SJCRH30 (cell line): Measurements from ENCODE around the gene CACNB2. TPM values are rescaled to one million over a fixed set of nuclear protein-coding genes. Genes with fewer than 3 reads are reported as not detected.

Experiments used
- DNase-seq, 2 experiments: peaks; one replicate each; pipeline ENCODE4 v3.0.0-alpha.2; 2015 to 2020
- H3K27ac ChIP-seq: fragments of 250-450 bp; sonication (Bioruptor Pico); 2 replicates; pipeline ENCODE4 v1.5.1; 2020; ENCODE audit warnings: mild to moderate bottlenecking, moderate library complexity
- H3K27me3 ChIP-seq: fragments of 250-450 bp; sonication (Bioruptor Pico); 2 replicates; pipeline ENCODE4 v1.5.1; 2020; ENCODE audit warnings: mild to moderate bottlenecking, moderate library complexity
- H3K36me3 ChIP-seq: fragments of 250-450 bp; sonication (Bioruptor Pico); 2 replicates; pipeline ENCODE4 v1.5.1; 2020; ENCODE audit warnings: mild to moderate bottlenecking, moderate library complexity
- H3K4me1 ChIP-seq: fragments of 250-450 bp; sonication (Bioruptor Pico); 2 replicates; pipeline ENCODE4 v1.5.1; 2020; ENCODE audit warnings: mild to moderate bottlenecking, moderate library complexity
- H3K4me3 ChIP-seq: fragments of 250-450 bp; sonication (Bioruptor Pico); 2 replicates; pipeline ENCODE4 v1.5.1; 2020; ENCODE audit warnings: mild to moderate bottlenecking, moderate library complexity
- H3K9me3 ChIP-seq: fragments of 250-450 bp; sonication (Bioruptor Pico); replicated peaks from 2 replicates; pipeline ENCODE4 v1.5.1; 2020; ENCODE audit warnings: mild to moderate bottlenecking, moderate library complexity
- total RNA-seq: library from RNA; depleted of rRNA; stranded (reverse); fragments of >200 nt; shearing (Covaris generic); gene quantifications from 2 replicates; pipeline ENCODE4 v1.2.3, GENCODE V29; 2014; rRNA removed

Gene CACNB2
- total RNA-seq = 0.04 TPM in 1 of 2 replicates, not detected in the other

- DNase-seq = no peak
- no peaks in the 10 kb centered on the region for H3K27me3 ChIP-seq
Measured at GRCh38 chr10:18140149-18140956, at the start of gene CACNB2. Gene CACNB2, plus strand, starts transcription at chr10:18140424.

DNA sequence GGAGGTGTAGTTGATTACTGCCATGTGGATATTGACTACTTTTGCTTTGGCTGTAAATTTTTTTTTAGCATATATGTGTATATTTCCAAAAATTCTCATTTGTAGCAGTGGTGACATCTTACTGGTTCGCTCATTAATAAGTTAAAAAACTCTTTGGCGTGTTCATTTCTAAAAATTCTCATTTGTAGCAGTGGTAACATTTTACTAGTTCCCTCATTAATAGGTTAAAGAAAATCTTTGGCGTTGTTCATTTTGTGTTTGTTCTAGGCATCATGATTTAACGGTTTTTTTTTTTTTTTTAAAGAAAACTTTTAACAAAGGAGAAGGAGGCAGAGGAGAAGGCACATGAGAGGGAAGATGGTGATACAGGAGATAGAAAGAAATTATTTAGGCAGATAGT, 45.9 kb upstream of the CACNB2 start:
- no peak overlapping the region for H3K27ac ChIP-seq
- no peaks in the 10 kb centered on the region for H3K36me3 ChIP-seq
- H3K4me3 ChIP-seq = no peak overlapping the region
- no peaks in the 10 kb centered on the region for H3K27me3 ChIP-seq
- H3K4me1 ChIP-seq = no peaks in the 10 kb centered on the region
- DNase-seq = no peak
- no peaks in the 10 kb centered on the region for H3K9me3 ChIP-seq

More at GRCh38 chr10:18140149-18140956, at the start of gene CACNB2:
- H3K27ac ChIP-seq = no peak within 1 kb of the TSS
- H3K9me3 ChIP-seq = no peaks in the 10 kb centered on the region
- no peaks in the 10 kb centered on the region for H3K36me3 ChIP-seq
- H3K4me1 ChIP-seq = no peaks in the 10 kb centered on the region
- H3K4me3 ChIP-seq = no peak within 1 kb of the TSS

DNA sequence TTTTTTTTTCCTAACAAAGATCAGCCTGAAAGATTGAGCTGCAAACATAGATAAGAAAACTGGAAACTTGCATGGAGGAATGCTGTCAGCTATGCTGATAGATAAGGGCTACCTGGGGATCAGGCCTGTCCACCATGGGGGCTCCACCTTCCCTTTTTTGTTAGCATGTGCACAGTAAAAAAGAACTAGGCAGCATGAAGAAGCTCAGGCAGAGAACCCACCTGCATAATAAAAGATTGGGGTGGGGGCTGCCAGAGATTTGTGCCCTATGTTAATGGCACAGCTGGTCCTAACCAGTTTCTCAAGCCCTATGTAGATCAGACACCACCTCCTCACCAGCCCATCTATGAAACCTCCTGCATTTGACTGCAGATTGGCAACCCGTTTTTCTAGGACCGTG, 45.4 kb upstream of the CACNB2 start:
- no peaks in the 10 kb centered on the region for H3K4me1 ChIP-seq

DNA sequence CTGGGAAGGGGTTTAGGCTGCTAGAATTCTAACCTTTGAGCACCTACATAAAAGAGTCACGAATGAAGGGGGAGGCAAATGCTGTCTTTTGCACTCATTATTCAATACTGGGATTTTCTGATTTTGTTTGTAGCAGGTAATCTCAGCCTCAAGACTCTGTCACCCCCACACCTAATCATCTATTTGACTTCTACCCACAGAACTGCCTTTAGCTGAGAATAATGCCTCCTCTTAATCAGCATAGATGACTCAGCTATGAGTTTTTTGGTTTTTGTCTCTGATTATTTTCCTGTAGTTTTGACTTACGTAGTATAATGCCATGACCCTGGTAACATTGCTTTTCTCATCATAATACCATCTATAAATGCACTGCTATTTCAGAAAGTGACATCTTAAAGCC, 42.7 kb upstream of the CACNB2 start:
- Histone ChIP-seq H3K36me3 (no peaks in the 10 kb centered on the region), H3K4me1 (no peaks in the 10 kb centered on the region), H3K27me3 (no peaks in the 10 kb centered on the region), H3K27ac (no peak overlapping the region), H3K4me3 (no peak overlapping the region), H3K9me3 (no peaks in the 10 kb centered on the region)
- no peak for DNase-seq

More for the DNA sequence above, 45.4 kb upstream of the CACNB2 start:
- H3K27ac ChIP-seq = no peak overlapping the region
- no peaks in the 10 kb centered on the region for H3K36me3 ChIP-seq
- no peaks in the 10 kb centered on the region for H3K9me3 ChIP-seq
- no peak for DNase-seq
- H3K27me3 ChIP-seq = no peaks in the 10 kb centered on the region
- no peak overlapping the region for H3K4me3 ChIP-seq

DNA sequence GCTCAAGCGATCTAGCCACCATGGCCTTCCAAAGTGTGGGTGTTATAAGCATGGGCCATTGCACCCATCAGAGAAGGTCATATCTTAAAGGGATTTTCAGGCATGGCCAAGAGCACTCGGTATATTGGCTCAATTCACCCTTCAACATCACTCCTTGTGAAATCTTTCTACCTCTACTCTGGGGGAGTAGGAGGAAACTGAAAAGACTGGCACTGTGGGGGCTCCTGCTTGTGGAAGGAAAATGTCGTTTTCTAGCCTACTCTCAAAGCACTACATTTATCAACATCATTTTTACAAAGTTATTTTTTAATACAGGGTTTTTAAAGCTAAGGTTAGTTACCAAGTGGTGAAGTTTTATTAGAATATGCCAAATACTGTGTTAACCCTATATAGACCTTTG, 42.0 kb upstream of the CACNB2 start:
- H3K4me1 ChIP-seq = no peaks in the 10 kb centered on the region
- H3K27ac ChIP-seq = no peak overlapping the region
- no peaks in the 10 kb centered on the region for H3K36me3 ChIP-seq
- no peak for DNase-seq
- no peak overlapping the region for H3K4me3 ChIP-seq
- H3K9me3 ChIP-seq = no peaks in the 10 kb centered on the region
- no peaks in the 10 kb centered on the region for H3K27me3 ChIP-seq

DNA sequence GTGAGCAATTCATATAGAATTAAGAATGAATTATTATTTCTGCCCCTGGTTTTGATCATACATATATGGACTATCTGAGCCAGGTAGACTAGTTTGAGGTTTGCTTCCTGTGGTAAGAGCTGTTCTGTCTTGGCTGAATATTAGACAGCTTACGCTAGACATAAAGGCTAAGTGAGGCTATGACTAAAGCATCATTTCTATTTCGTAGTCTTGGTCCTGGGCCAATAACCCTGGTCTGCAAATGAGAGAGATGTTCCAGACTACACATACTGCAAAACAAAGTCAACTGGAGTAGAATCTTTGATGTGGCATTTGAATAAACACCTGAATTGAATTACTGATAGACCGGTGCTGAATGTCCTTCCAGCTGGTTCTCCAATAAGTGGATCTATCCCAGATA, 40.8 kb upstream of the CACNB2 start:
- H3K9me3 ChIP-seq = no peaks in the 10 kb centered on the region
- no peaks in the 10 kb centered on the region for H3K27me3 ChIP-seq
- no peak for DNase-seq
- no peak overlapping the region for H3K27ac ChIP-seq
- no peak overlapping the region for H3K4me3 ChIP-seq
- H3K4me1 ChIP-seq = no peaks in the 10 kb centered on the region
- H3K36me3 ChIP-seq = no peaks in the 10 kb centered on the region

DNA sequence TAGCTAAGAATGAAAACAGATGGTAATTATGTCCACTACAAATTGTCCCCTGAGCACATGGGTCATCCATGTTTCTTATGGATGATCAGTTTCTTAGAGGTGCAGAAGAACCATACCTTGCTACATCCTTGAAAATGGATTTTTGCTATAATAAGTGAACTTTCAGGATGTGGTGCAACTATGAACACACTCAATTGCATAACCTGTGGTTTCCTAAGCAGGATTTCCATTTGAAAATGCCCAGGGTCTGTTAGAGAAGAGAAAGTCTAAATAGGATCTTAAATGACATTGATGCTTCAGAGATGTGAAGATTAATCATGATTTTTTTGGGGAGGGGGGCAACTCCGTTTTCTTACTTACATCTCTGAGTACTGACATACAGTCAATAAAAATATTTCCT, 39.6 kb upstream of the CACNB2 start:
- no peak overlapping the region for H3K4me3 ChIP-seq
- H3K9me3 ChIP-seq = no peaks in the 10 kb centered on the region
- no peak for DNase-seq
- no peak overlapping the region for H3K27ac ChIP-seq
- H3K27me3 ChIP-seq = no peaks in the 10 kb centered on the region
- no peaks in the 10 kb centered on the region for H3K36me3 ChIP-seq
- no peaks in the 10 kb centered on the region for H3K4me1 ChIP-seq

- H3K4me3 ChIP-seq = no peak overlapping the region
- H3K36me3 ChIP-seq = no peaks in the 10 kb centered on the region
- H3K9me3 ChIP-seq = no peaks in the 10 kb centered on the region
- H3K27me3 ChIP-seq = no peaks in the 10 kb centered on the region
- H3K27ac ChIP-seq = no peak overlapping the region
- no peaks in the 10 kb centered on the region for H3K4me1 ChIP-seq
- DNase-seq = no peak
Measured at GRCh38 chr10:18102404-18102803, 37.8 kb upstream of the CACNB2 start.

DNA sequence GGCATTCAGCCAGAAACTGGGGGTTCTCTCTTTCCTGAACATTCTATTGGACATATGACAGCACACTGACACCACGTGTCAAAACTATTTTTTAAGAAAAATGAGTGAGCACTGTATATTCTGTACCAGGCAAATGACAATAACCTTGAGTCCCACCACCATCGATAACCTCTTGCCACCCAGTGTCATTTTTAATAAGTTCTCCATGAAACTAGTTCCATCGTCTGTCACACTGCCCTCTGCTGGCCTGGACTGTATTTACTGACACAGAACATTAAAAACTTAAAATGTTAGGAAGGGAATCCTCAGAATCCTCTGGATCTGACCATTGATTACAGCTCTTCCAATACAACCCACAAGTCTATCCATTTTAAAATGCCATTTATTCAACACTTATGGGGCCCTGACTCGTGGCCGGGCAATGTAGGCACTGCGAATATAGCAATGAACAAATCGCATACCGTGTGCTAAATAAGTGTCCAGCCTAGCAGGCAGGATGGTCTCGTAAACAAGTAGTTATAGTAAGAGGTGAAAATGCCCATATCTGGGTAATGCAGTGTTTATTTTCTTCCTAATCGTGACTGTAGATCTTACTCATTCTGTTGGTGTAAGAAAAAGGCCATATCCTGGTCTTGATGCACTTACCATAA, 35.9 kb upstream of the CACNB2 start:
- Histone ChIP-seq H3K4me3 (no peak overlapping the region), H3K27ac (no peak overlapping the region), H3K9me3 (no peaks in the 10 kb centered on the region), H3K4me1 (no peaks in the 10 kb centered on the region), H3K27me3 (no peaks in the 10 kb centered on the region), H3K36me3 (no peaks in the 10 kb centered on the region)
- peak; percentile 27 to 58 for DNase-seq

- no peaks in the 10 kb centered on the region for H3K27me3 ChIP-seq
- no peaks in the 10 kb centered on the region for H3K9me3 ChIP-seq
- no peaks in the 10 kb centered on the region for H3K4me1 ChIP-seq
- no peaks in the 10 kb centered on the region for H3K36me3 ChIP-seq
- H3K4me3 ChIP-seq = no peak overlapping the region
- H3K27ac ChIP-seq = no peak overlapping the region
- no peak for DNase-seq
Measured at GRCh38 chr10:18109341-18109870, 30.8 kb upstream of the CACNB2 start.

- Histone ChIP-seq H3K4me1 (no peaks in the 10 kb centered on the region), H3K27me3 (no peaks in the 10 kb centered on the region), H3K36me3 (no peaks in the 10 kb centered on the region), H3K9me3 (no peaks in the 10 kb centered on the region), H3K27ac (no peak overlapping the region), H3K4me3 (no peak overlapping the region)
- DNase-seq = no peak
Measured at GRCh38 chr10:18113881-18114280, 26.3 kb upstream of the CACNB2 start.

GRCh38 chr10:18117276-18117675, 22.9 kb upstream of the CACNB2 start:
- Histone ChIP-seq H3K27ac (no peak overlapping the region), H3K27me3 (no peaks in the 10 kb centered on the region), H3K9me3 (no peaks in the 10 kb centered on the region), H3K4me3 (no peak overlapping the region), H3K4me1 (no peaks in the 10 kb centered on the region), H3K36me3 (no peaks in the 10 kb centered on the region)
- DNase-seq = no peak

- Histone ChIP-seq H3K9me3 (no peaks in the 10 kb centered on the region), H3K27me3 (no peaks in the 10 kb centered on the region), H3K36me3 (no peaks in the 10 kb centered on the region), H3K27ac (no peak overlapping the region), H3K4me1 (no peaks in the 10 kb centered on the region), H3K4me3 (no peak overlapping the region)
- no peak for DNase-seq
Measured at GRCh38 chr10:18122753-18123152, 17.5 kb upstream of the CACNB2 start.

DNA sequence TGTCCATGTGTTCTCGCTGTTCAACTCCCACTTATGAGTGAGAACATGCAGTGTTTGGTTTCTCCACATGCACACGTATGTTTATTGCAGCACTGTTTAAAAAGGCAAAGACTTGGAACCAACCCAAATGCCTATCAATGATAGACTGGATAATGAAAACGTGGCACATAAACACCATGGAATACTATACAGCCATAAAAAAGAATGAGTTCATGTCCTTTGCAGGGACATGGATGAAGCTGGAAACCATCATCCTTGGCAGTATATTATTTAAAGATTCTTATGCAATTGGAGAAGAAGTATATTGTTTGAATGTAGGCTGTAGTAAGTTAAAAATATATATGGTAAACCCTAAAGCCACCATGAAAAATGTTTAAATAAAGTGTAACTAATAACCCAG, 7.2 kb upstream of the CACNB2 start:
- no peak overlapping the region for H3K4me3 ChIP-seq
- DNase-seq = no peak
- H3K27ac ChIP-seq = no peak overlapping the region
- H3K4me1 ChIP-seq = no peaks in the 10 kb centered on the region
- no peaks in the 10 kb centered on the region for H3K9me3 ChIP-seq
- H3K36me3 ChIP-seq = no peaks in the 10 kb centered on the region
- H3K27me3 ChIP-seq = no peaks in the 10 kb centered on the region

DNA sequence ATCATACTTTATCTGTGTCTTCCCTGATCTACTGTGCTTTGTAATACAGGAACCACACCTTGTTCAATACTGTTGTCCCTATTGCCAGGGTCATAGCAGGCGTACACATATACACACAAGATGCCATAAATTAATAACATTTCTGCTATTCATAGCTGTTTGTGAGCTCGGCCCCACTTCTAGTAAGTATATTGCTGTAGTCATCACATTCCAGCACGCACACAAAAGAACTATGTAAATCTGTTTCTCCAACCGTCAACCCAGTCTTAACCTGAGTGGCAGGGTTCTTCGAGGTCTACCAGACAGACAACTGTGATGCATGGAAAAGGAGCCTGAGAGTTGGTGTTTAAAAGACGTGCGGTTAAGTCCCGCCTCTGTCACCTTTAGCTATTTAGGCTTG, 5.7 kb upstream of the CACNB2 start:
- Histone ChIP-seq H3K9me3 (no peaks in the 10 kb centered on the region), H3K27me3 (no peaks in the 10 kb centered on the region), H3K27ac (no peak overlapping the region), H3K4me1 (no peaks in the 10 kb centered on the region), H3K36me3 (no peaks in the 10 kb centered on the region), H3K4me3 (no peak overlapping the region)
- no peak for DNase-seq
